GM18861 (cell line): ENCODE results near the gene ARMH3.

ENCODE experiments used
- ATAC-seq: cut with Tn5 transposase; IDR thresholded peaks from one replicate; pipeline ENCODE4 v1.9.1; 2021; ENCODE audit not compliant: unreplicated experiment

ARMH3 gene, protein sequence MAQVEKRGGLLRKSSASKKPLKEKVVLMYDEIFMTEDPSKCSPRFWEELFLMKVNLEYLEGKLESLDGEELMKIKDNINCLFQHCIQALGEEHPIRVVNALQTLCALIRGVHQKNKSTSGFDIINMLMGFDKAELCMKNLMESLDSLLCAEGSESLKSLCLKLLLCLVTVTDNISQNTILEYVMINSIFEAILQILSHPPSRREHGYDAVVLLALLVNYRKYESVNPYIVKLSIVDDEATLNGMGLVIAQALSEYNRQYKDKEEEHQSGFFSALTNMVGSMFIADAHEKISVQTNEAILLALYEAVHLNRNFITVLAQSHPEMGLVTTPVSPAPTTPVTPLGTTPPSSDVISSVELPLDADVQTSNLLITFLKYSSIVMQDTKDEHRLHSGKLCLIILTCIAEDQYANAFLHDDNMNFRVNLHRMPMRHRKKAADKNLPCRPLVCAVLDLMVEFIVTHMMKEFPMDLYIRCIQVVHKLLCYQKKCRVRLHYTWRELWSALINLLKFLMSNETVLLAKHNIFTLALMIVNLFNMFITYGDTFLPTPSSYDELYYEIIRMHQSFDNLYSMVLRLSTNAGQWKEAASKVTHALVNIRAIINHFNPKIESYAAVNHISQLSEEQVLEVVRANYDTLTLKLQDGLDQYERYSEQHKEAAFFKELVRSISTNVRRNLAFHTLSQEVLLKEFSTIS

DNA sequence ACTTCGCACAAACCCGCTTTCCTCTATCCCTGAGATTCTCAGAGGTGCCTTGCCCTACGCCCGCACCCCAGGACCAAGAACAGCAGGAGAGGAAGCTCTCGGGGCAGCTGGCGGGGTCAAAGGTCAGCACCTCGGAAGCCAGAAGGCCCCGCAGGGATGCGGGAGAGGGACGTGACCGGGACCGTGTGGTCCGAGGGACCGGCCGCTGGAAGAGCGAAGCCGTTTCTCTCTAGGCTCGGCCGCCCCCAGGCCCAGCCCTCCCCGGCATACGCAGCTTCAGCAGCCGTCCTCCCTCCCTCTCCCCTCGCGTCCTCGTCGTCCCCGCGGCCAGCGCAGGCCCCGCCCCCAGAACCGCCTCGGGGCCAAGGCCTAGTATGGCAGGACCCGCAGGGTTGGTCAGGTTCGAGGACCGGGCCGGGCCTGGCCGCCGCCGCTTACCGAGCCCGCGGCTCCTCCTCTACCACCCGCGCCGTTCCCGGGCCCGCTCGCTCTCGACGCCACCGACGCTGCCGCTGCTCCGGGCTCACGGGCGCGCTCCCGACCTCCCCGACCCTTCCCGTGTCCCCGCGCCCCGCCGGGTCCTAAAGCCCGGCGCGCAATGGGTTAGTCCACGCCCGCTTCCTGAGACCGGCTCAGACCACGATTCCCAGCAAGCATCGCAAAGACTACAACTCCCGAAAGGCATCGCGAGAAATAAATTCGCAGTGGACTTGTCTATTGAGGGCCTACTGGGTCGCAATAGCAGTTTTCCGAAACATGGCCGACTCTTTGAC lies at the start of gene ARMH3:
Gene ARMH3, minus strand, starts transcription at position 527 of the 773 bp plus-strand sequence. CDS start 16,059 bp downstream, outside the sequence.
- peak; percentile 84 for ATAC-seq

- no peak for ATAC-seq
Observed at GRCh38 chr10:102102421-102102820, 46.4 kb upstream of the ARMH3 start.

- ATAC-seq, result no peak
Observed at GRCh38 chr10:102101152-102101551, 45.2 kb upstream of the ARMH3 start.

- ATAC-seq, result no peak
Observed at GRCh38 chr10:102096449-102096848, 40.5 kb upstream of the ARMH3 start.

GRCh38 chr10:102090772-102091171 lies 34.8 kb upstream of the ARMH3 start:
- no peak for ATAC-seq

DNA sequence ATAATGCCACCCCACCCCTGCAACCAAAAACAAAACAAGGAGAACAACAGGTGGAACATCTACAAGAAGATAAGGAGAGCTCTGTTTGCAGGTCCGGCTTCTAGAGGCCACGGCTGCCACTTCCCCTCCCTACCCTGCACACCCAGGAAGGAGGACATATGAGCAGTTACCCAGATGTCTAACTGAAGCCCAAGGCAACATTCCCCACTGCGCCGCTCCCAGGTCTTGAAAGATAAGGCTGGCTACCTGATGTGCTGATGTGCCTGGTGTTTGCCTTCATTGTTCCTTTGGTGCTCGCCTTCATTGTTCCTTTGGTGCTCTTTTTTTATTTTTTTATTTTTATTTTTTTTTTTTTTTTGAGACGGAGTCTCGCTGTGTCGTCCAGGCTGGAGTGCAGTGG lies 30.2 kb upstream of the ARMH3 start:
- no peak for ATAC-seq

DNA sequence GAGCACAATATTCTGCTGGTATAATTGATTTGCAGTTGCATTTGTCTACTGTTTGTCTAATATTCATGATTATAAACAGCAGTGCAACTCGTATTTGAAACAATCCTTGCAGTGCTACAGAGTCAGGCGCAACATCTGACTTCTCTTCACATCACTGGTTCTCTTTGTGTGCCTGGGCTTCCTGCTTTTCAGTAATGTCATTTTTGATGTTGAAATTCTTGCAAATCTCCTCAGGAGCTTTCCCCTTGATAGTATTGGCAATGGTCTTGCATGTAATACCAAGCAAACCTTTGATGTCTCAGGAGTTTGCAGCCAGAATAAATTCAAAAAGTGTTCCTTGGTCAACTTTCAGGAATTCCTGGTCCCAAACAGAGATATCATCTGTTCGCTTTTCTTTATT lies 29.4 kb upstream of the ARMH3 start:
- no peak for ATAC-seq

GRCh38 chr10:102083541-102083940 lies 27.6 kb upstream of the ARMH3 start:
- no peak for ATAC-seq

DNA sequence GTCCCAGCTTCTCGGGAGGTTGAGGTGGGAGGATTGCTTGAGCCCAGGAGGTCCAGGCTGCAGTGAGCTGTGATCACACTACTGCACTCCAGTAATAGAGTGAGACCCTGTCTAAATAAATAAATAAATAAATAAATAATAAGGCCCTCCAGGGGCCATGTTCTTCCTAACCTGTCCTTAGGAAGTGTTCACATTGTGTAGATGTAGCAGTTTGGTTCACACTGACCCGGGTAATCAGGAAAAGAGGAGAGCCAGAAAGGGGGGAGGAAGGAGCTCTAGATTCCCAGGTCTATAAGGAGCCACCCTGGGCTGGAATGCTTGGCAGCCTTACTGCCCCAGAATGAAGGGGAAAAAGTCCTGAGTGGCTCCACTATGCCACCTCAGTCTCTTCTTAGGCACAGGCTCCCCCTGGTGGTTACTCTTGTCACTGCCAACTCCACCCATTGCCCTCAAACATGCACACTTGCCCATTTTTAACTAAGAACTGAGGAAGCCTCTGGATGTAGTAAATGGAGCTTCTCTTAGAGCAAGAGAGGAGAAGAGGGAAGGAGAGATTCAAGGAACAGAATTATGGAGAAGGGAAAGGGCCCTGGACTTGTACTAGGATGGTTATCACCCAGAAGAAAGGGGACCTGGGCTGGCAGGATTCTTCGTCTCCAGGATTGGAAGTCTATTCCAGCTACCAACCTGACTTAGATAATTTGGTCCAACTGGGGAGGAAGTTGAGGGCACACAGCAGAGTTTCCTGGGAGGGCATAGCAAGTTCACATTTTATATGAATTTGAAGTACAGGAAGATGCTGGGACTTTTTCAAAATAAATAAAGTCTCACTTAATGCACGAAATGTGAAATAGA lies 16.9 kb upstream of the ARMH3 start:
- no peak for ATAC-seq

GRCh38 chr10:102069071-102069470 lies 13.1 kb upstream of the ARMH3 start:
- ATAC-seq, result no peak

DNA sequence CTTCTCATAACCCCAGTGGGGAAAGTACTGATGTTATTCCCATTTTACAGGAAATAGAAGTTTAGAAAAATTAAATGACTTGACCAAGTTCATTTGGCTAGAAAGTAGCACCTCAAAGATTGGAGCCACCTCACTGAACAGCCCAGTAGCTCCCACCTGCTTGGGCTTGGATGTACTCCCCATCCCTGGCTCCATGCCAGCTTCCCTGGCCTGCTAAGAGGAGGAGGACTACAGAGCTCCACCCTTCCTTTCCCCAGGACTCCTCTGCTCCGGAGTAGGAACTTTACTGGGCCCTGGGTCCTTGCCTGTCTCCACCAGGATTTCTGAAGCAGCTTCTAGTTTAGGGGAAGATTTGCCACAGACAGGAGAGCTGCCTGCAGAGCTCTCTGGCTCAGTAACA lies 12.2 kb upstream of the ARMH3 start:
- no peak for ATAC-seq

DNA sequence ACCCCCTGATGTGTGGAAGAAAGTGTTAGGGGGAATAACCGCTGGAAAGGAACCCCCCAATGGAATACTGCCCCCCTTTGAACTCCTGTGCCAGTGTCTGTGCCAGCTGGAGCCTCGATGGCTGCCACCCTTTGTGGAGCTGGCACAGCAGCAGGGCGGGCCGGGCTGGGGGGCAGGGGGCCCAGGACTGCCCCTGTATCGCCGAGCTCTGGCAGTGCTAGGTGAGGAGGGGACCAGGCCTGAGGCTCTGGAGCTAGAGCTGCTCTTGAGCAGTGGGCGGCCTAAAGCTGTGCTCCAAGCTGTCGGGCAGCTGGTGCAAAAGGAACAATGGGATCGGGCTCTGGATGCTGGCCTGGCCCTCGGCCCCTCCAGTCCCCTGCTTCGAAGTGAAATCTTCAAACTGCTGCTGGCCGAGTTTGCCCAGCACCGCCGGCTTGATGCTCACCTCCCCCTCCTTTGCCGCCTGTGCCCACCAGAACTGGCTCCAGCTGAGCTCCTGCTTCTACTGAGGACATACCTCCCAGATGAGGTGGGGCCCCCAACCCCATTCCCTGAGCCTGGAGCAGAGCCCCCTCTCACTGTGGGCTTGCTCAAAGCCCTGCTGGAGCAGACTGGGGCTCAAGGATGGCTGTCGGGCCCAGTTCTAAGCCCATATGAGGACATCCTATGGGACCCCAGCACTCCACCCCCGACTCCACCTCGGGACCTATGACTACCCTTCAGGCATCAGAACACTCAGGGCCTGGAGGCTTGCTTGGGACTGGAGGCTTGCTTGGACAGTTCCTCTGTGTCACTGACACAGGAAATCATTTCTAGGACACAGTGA lies 11.3 kb upstream of the ARMH3 start:
- ATAC-seq, result no peak

GRCh38 chr10:102066399-102067088 lies 10.6 kb upstream of the ARMH3 start:
- ATAC-seq, result no peak

- peak; percentile 19 for ATAC-seq
Observed at GRCh38 chr10:102065561-102066398, 9.8 kb upstream of the ARMH3 start.

DNA sequence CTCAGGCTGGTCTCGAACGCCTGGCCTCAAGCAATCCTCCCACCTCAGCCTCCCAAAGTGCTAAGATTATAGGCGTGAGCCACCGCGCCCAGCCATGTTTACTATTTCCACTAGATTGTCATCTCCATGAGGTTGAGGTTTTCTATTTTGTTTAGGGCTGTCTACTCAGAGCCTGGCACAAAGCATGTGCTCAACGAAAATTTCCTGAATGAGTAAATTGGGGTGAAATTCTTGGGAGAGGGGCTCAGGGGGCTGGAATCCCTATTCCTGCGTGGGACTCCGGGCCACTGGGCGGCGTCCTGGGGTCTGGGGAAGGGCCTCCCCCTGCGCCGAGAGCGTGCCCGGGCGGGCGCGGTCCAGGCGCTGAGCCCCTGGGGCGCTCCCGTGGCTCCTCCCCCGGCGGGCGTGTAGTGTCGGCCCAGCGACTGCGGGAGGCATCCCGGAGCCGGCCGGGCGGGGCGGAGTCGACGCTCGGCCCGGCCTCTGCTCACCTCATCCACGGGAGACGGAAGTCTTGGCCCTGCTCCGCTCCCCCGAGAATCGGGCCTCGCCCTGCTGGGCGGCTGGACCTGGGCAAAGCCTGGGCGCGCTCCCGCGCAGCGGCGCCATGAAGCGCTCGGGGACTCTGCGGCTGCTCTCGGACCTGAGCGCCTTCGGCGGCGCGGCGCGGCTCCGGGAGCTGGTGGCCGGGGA lies 9.0 kb upstream of the ARMH3 start, which contains the start of gene HPS6:
Gene HPS6, plus strand, starts transcription at position 482 of the 693 bp plus-strand sequence. Its CDS starts 126 bp downstream, at position 608.
- ATAC-seq, result peak; percentile 87

GRCh38 chr10:102064503-102064867 lies 8.5 kb upstream of the ARMH3 start:
- ATAC-seq, result no peak

DNA sequence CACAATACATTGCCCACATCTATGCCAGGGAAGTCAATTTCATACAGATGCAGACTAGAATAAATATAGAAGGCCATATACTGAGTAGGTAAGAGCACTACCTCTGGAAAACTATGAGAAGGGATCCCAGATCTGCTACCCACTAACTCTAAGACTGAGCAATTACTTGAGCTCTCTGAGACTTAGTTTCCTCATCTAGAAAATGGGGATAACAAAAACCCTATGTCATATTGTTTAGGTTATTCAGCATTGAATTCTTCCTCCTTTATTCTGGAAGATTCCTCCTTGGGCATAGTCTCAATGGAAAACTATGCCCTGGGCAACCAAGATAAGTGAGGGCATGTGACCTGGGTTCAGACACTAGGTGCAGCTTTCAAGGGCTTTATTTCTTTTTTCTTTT lies 4.0 kb upstream of the ARMH3 start:
- no peak for ATAC-seq
